NCI-H2227 (cell line): ENCODE measurements around the gene SRC.

Source experiments
- DNase-seq: peaks from one replicate; lab custom pipeline; 2025; ENCODE audit not compliant: unreplicated experiment; lab: John Stamatoyannopoulos, UW

Gene SRC

GRCh38 chr20:37445041-37445440, 99.1 kb downstream of the SRC start:
- DNase-seq = no peak

- DNase-seq = no peak
These were observed 100.5 kb downstream of the SRC start for GRCh38 chr20:37446286-37447032.

GRCh38 chr20:37447688-37448087, 101.7 kb downstream of the SRC start:
- no peak for DNase-seq

GRCh38 chr20:37449276-37449675, 103.3 kb downstream of the SRC start:
- DNase-seq = no peak

GRCh38 chr20:37450344-37450743, 104.4 kb downstream of the SRC start:
- no peak for DNase-seq

GRCh38 chr20:37451616-37452015, 105.7 kb downstream of the SRC start:
- no peak for DNase-seq

- DNase-seq = no peak
These were observed 106.3 kb downstream of the SRC start for GRCh38 chr20:37452236-37452635.

- DNase-seq = no peak
These were observed 107.3 kb downstream of the SRC start for GRCh38 chr20:37453288-37453687.

- no peak for DNase-seq
These were observed 107.9 kb downstream of the SRC start for GRCh38 chr20:37453836-37454235.

- DNase-seq = no peak
These were observed 108.9 kb downstream of the SRC start for GRCh38 chr20:37454636-37455385.
